ENCODE data around the gene ETDB. TPM values are rescaled to one million over a fixed set of nuclear protein-coding genes. Genes with fewer than 3 reads are reported as not detected.
"Not testable (repeated sequence)": the region's sequence is repeated elsewhere in the genome, so short reads cannot be mapped to it uniquely, and the experiment has no call there.

Gene ETDB
- total RNA-seq: not detected
- not detected for polyA plus RNA-seq (2013, experiment 1 of 2)
- polyA plus RNA-seq (2013, experiment 2 of 2): not detected
- long read RNA-seq, experiment 1: 0 reads
- long read RNA-seq, experiment 2: 0 reads
- long read RNA-seq, experiment 3: 0 reads
- long read RNA-seq, experiment 4: 0 reads

- H3K9me3 Mint-ChIP-seq; H3K9me3 ChIP-seq (ENCODE audit: control insufficient read depth, low read length); H3K4me1 Mint-ChIP-seq; H3K27ac Mint-ChIP-seq; H3K27ac ChIP-seq (ENCODE audit: low read depth, low read length); H3K27me3 Mint-ChIP-seq (ENCODE audit: insufficient read depth); H3K36me3 ChIP-seq (ENCODE audit: control insufficient read depth, insufficient read depth, low read length); H3K4me3 Mint-ChIP-seq; H3K9ac ChIP-seq (ENCODE audit: extremely low read depth, low read length, poor library complexity, severe bottlenecking); H3K4me1 ChIP-seq (ENCODE audit: control insufficient read depth, insufficient read depth, low read length); H3K36me3 Mint-ChIP-seq (ENCODE audit: low read depth); DNase-seq; H3K27me3 ChIP-seq (ENCODE audit: control insufficient read depth, insufficient read depth, low read length, poor library complexity, severe bottlenecking); H3K4me3 ChIP-seq (ENCODE audit: low read length): not testable (repeated sequence)
- no CpG with 5 or more reads among the region's 1 CpG for WGBS, 2 experiments (ENCODE audit: insufficient coverage in 1 of 2, insufficient read length in 1 of 2)
Measured at GRCh38 chrX:135120056-135120576, at the start of gene ETDB. Gene ETDB, minus strand, starts transcription at chrX:135120526. Its CDS starts 1,265 bp downstream, at chrX:135119261.

- not testable (repeated sequence) for H3K9ac ChIP-seq (ENCODE audit: extremely low read depth, low read length, poor library complexity, severe bottlenecking); H3K36me3 Mint-ChIP-seq (ENCODE audit: low read depth); H3K27me3 Mint-ChIP-seq (ENCODE audit: insufficient read depth); H3K27ac Mint-ChIP-seq; DNase-seq; H3K4me1 ChIP-seq (ENCODE audit: control insufficient read depth, insufficient read depth, low read length); H3K4me3 Mint-ChIP-seq; H3K4me3 ChIP-seq (ENCODE audit: low read length); H3K9me3 ChIP-seq (ENCODE audit: control insufficient read depth, low read length); H3K4me1 Mint-ChIP-seq; H3K27me3 ChIP-seq (ENCODE audit: control insufficient read depth, insufficient read depth, low read length, poor library complexity, severe bottlenecking); H3K27ac ChIP-seq (ENCODE audit: low read depth, low read length); H3K36me3 ChIP-seq (ENCODE audit: control insufficient read depth, insufficient read depth, low read length)
- peaks cover 55% of the 10 kb centered on the region for H3K9me3 Mint-ChIP-seq
- WGBS, 2 experiments (ENCODE audit: insufficient coverage in 1 of 2, insufficient read length in 1 of 2): 93% methylated on average over 2 of the region's 3 CpGs; no CpG with 5 or more reads in 1 of the 2 experiments
Measured at GRCh38 chrX:135169534-135169933, 49.2 kb upstream of the ETDB start.

- no peaks in the 10 kb centered on the region for H3K36me3 Mint-ChIP-seq (ENCODE audit: low read depth)
- no peak overlapping the region for H3K27ac ChIP-seq (ENCODE audit: low read depth, low read length)
- H3K27me3 ChIP-seq (ENCODE audit: control insufficient read depth, insufficient read depth, low read length, poor library complexity, severe bottlenecking): no peaks in the 10 kb centered on the region
- no peak overlapping the region for H3K4me3 ChIP-seq (ENCODE audit: low read length)
- DNase-seq: no peak
- WGBS, 2 experiments (ENCODE audit: insufficient coverage in 1 of 2, insufficient read length in 1 of 2): 100% methylated on average over 1 of the region's 3 CpGs; no CpG with 5 or more reads in 1 of the 2 experiments
- H3K27me3 Mint-ChIP-seq (ENCODE audit: insufficient read depth): peaks cover 2% of the 10 kb centered on the region
- H3K36me3 ChIP-seq (ENCODE audit: control insufficient read depth, insufficient read depth, low read length): no peaks in the 10 kb centered on the region
- H3K4me3 Mint-ChIP-seq: no peak overlapping the region
- no peaks in the 10 kb centered on the region for H3K4me1 ChIP-seq (ENCODE audit: control insufficient read depth, insufficient read depth, low read length)
- no peak overlapping the region for H3K27ac Mint-ChIP-seq
- H3K9me3 ChIP-seq (ENCODE audit: control insufficient read depth, low read length): no peaks in the 10 kb centered on the region
- no peaks in the 10 kb centered on the region for H3K4me1 Mint-ChIP-seq
- H3K9ac ChIP-seq (ENCODE audit: extremely low read depth, low read length, poor library complexity, severe bottlenecking): no peak overlapping the region
- peaks cover 47% of the 10 kb centered on the region for H3K9me3 Mint-ChIP-seq
- TF ChIP-seq CTCF (conservative IDR thresholded peaks at IDR 0.05): no peak
Measured at GRCh38 chrX:135168486-135168885, 48.2 kb upstream of the ETDB start.

- not testable (repeated sequence) for H3K9me3 ChIP-seq (ENCODE audit: control insufficient read depth, low read length); DNase-seq; H3K4me1 ChIP-seq (ENCODE audit: control insufficient read depth, insufficient read depth, low read length); H3K9me3 Mint-ChIP-seq; H3K27me3 Mint-ChIP-seq (ENCODE audit: insufficient read depth); H3K36me3 Mint-ChIP-seq (ENCODE audit: low read depth); H3K27ac ChIP-seq (ENCODE audit: low read depth, low read length); H3K9ac ChIP-seq (ENCODE audit: extremely low read depth, low read length, poor library complexity, severe bottlenecking); H3K4me3 Mint-ChIP-seq; H3K4me3 ChIP-seq (ENCODE audit: low read length); H3K36me3 ChIP-seq (ENCODE audit: control insufficient read depth, insufficient read depth, low read length); H3K27me3 ChIP-seq (ENCODE audit: control insufficient read depth, insufficient read depth, low read length, poor library complexity, severe bottlenecking); H3K27ac Mint-ChIP-seq; H3K4me1 Mint-ChIP-seq
- no CpG with 5 or more reads among the region's 3 CpGs for WGBS, 2 experiments (ENCODE audit: insufficient coverage in 1 of 2, insufficient read length in 1 of 2)
Measured at GRCh38 chrX:135154688-135155087, 34.4 kb upstream of the ETDB start.

GRCh38 chrX:135126145-135126544 lies 5.8 kb upstream of the ETDB start:
- H3K27me3 Mint-ChIP-seq (ENCODE audit: insufficient read depth); H3K4me3 Mint-ChIP-seq; H3K27ac Mint-ChIP-seq: not testable (repeated sequence)

GRCh38 chrX:135116064-135116463 lies 4.3 kb downstream of the ETDB start:
- WGBS, 2 experiments (ENCODE audit: insufficient coverage in 1 of 2, insufficient read length in 1 of 2): no CpG with 5 or more reads among the region's 2 CpGs
- H3K4me3 ChIP-seq (ENCODE audit: low read length); H3K4me1 Mint-ChIP-seq; H3K9ac ChIP-seq (ENCODE audit: extremely low read depth, low read length, poor library complexity, severe bottlenecking); H3K4me1 ChIP-seq (ENCODE audit: control insufficient read depth, insufficient read depth, low read length); H3K27me3 Mint-ChIP-seq (ENCODE audit: insufficient read depth); H3K27ac Mint-ChIP-seq; H3K27me3 ChIP-seq (ENCODE audit: control insufficient read depth, insufficient read depth, low read length, poor library complexity, severe bottlenecking); H3K4me3 Mint-ChIP-seq; DNase-seq; H3K27ac ChIP-seq (ENCODE audit: low read depth, low read length); H3K36me3 ChIP-seq (ENCODE audit: control insufficient read depth, insufficient read depth, low read length); H3K9me3 ChIP-seq (ENCODE audit: control insufficient read depth, low read length); H3K36me3 Mint-ChIP-seq (ENCODE audit: low read depth): not testable (repeated sequence)
- H3K9me3 Mint-ChIP-seq: peaks cover 14% of the 10 kb centered on the region

More at GRCh38 chrX:135126145-135126544, 5.8 kb upstream of the ETDB start:
- H3K36me3 Mint-ChIP-seq (ENCODE audit: low read depth); H3K4me1 Mint-ChIP-seq; H3K4me1 ChIP-seq (ENCODE audit: control insufficient read depth, insufficient read depth, low read length); H3K9me3 Mint-ChIP-seq; H3K36me3 ChIP-seq (ENCODE audit: control insufficient read depth, insufficient read depth, low read length); DNase-seq; H3K27ac ChIP-seq (ENCODE audit: low read depth, low read length); H3K9ac ChIP-seq (ENCODE audit: extremely low read depth, low read length, poor library complexity, severe bottlenecking); H3K27me3 ChIP-seq (ENCODE audit: control insufficient read depth, insufficient read depth, low read length, poor library complexity, severe bottlenecking); H3K9me3 ChIP-seq (ENCODE audit: control insufficient read depth, low read length); H3K4me3 ChIP-seq (ENCODE audit: low read length): not testable (repeated sequence)
- WGBS, 2 experiments (ENCODE audit: insufficient coverage in 1 of 2, insufficient read length in 1 of 2): no CpG with 5 or more reads among the region's 6 CpGs
